ENCODE measurements around the gene UNG.
"Not testable (repeated sequence)": the region's sequence is repeated elsewhere in the genome, so short reads cannot be mapped to it uniquely, and the experiment has no call there.

The UNG gene

GRCh38 chr12:109097435-109098182, at the start of gene UNG:
Gene UNG (plus strand): TSS chr12:109097597. CDS start chr12:109097680, 83 bp downstream.
- peak; percentile 98 to 99 (median 99) for DNase-seq

- DNase-seq, result peak in 1 of 3 donors; percentile 2
Observed at GRCh38 chr12:109048706-109049105, 48.7 kb upstream of the UNG start.

- not testable (repeated sequence) for DNase-seq
Observed at GRCh38 chr12:109049794-109050193, 47.6 kb upstream of the UNG start.

- no peak for DNase-seq
Observed at GRCh38 chr12:109052097-109052413, 45.3 kb upstream of the UNG start.

- DNase-seq, result peak; percentile 88 to 93 (median 90)
Observed at GRCh38 chr12:109052414-109053323, 44.7 kb upstream of the UNG start, which contains the start of gene USP30. Gene USP30 (plus strand): TSS chr12:109052576. CDS start chr12:109052679, 103 bp downstream.

- DNase-seq, result peak; percentile 67 to 87 (median 68)
Observed at GRCh38 chr12:109053382-109054123, 43.8 kb upstream of the UNG start.

- DNase-seq, result not testable (repeated sequence)
Observed at GRCh38 chr12:109054124-109054513, 43.3 kb upstream of the UNG start.

GRCh38 chr12:109054520-109054919, 42.9 kb upstream of the UNG start:
- no peak for DNase-seq

- no peak for DNase-seq
Observed at GRCh38 chr12:109056891-109057290, 40.5 kb upstream of the UNG start.

- DNase-seq, result no peak
Observed at GRCh38 chr12:109057376-109057775, 40.0 kb upstream of the UNG start.

- no peak for DNase-seq
Observed at GRCh38 chr12:109058773-109059172, 38.6 kb upstream of the UNG start.

GRCh38 chr12:109064143-109064542, 33.3 kb upstream of the UNG start:
- DNase-seq, result no peak

GRCh38 chr12:109065154-109065852, 32.1 kb upstream of the UNG start:
- no peak for DNase-seq

GRCh38 chr12:109065853-109066193, 31.6 kb upstream of the UNG start:
- no peak for DNase-seq

GRCh38 chr12:109069307-109070271, 27.8 kb upstream of the UNG start:
- DNase-seq, result no peak

GRCh38 chr12:109074866-109075265, 22.5 kb upstream of the UNG start:
- no peak for DNase-seq

GRCh38 chr12:109082751-109083150, 14.6 kb upstream of the UNG start:
- DNase-seq, result no peak

GRCh38 chr12:109084425-109084824, 13.0 kb upstream of the UNG start:
- DNase-seq, result no peak

- DNase-seq, result no peak
Observed at GRCh38 chr12:109085590-109085989, 11.8 kb upstream of the UNG start.

GRCh38 chr12:109087250-109087649, 10.1 kb upstream of the UNG start:
- DNase-seq, result no peak

- no peak for DNase-seq
Observed at GRCh38 chr12:109088818-109089217, 8.6 kb upstream of the UNG start.

Measured in suppressor macrophage treated with lipopolysaccharide for 1 hour (primary cell).